Measurements from ENCODE around the gene OR1D5.

DNA sequence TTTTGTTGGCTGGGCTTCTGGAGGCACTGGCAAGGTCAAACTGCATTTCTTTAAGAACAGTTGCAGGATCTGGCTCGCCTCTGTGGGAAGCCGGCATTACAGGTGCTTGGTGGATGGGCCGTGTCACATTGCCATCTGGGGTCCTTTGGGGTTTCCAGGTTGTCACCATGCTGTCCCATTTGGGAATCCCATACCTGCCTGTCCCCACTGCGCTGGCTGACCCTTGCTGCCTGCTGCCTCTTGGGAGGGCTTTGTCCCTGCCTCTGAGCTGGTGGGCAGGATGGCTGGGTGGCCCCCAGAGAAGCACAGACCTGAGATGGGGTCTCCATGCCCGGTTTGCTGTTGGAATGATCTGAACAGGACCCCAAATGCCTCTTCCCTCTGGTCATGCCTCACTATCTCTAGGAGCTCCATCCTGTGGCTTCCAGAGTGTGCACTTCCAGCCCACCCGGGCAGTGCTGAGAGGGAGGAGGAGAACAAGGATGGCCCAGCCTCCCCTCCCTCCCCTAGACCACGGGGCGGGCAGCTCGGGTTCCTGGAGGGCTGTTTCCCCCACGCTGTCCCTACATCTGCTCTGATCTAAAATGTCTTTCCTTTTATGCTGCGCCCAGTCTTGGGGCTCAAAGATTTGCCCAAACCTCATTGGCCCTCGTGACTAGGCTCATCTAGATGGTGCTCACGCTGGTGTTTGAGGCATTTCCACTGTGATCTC is 28.0 kb downstream of the OR1D5 start:
- TF ChIP-seq, protein P1, sequence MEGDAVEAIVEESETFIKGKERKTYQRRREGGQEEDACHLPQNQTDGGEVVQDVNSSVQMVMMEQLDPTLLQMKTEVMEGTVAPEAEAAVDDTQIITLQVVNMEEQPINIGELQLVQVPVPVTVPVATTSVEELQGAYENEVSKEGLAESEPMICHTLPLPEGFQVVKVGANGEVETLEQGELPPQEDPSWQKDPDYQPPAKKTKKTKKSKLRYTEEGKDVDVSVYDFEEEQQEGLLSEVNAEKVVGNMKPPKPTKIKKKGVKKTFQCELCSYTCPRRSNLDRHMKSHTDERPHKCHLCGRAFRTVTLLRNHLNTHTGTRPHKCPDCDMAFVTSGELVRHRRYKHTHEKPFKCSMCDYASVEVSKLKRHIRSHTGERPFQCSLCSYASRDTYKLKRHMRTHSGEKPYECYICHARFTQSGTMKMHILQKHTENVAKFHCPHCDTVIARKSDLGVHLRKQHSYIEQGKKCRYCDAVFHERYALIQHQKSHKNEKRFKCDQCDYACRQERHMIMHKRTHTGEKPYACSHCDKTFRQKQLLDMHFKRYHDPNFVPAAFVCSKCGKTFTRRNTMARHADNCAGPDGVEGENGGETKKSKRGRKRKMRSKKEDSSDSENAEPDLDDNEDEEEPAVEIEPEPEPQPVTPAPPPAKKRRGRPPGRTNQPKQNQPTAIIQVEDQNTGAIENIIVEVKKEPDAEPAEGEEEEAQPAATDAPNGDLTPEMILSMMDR (IDR thresholded peaks at IDR 0.05; ENCODE audit: extremely low read depth in 1 of 2, insufficient read depth in 1 of 2, low read depth in 1 of 2, low read length in 2 of 2), result no peak
- TF ChIP-seq POLR2A (IDR thresholded peaks at IDR 0.05; ENCODE audit: low read depth, low read length) (no peak), JUN (IDR thresholded peaks at IDR 0.05; ENCODE audit: borderline replicate concordance, insufficient read depth, insufficient read length, low read depth) (no peak), FOS (IDR thresholded peaks at IDR 0.05; ENCODE audit: borderline replicate concordance, insufficient read depth, low read length) (no peak), POLR2AphosphoS5 (IDR thresholded peaks at IDR 0.05; ENCODE audit: insufficient read depth, low read depth, low read length) (no peak), EZH2 (IDR thresholded peaks at IDR 0.05; ENCODE audit: borderline replicate concordance, low read depth, low read length, severe bottlenecking) (no peak), GATA2 (IDR thresholded peaks at IDR 0.05; ENCODE audit: insufficient read depth, insufficient read length, low read depth, low read length) (no peak), MYC (IDR thresholded peaks at IDR 0.05; ENCODE audit: low read depth, low read length) (no peak)
